OCI-LY1 (cell line): ENCODE results near the gene PSTPIP2.

Source experiments
- CTCF ChIP-seq: fragments of 200-600 bp; sonication (generic), shearing (Covaris generic); IDR thresholded peaks from 2 replicates; pipeline ENCODE4 v1.5.1; 2017; ENCODE audit warnings: mild to moderate bottlenecking, antibody characterized with exemption, low read length, moderate library complexity, mixed read lengths
- EZH2 ChIP-seq: fragments of 200-600 bp; sonication (generic), shearing (Covaris generic); IDR thresholded peaks from 2 replicates; pipeline ENCODE4 v1.8.0; 2017; ENCODE audit warnings: borderline replicate concordance, mixed run types, mild to moderate bottlenecking, antibody characterized with exemption, low read length, moderate library complexity, mixed read lengths

- TF ChIP-seq CTCF (no peak), EZH2 (no peak)
Observed at GRCh38 chr18:45958730-45959129, 113.3 kb downstream of the PSTPIP2 start.
